Activated T-cell treated with anti-CD3 and anti-CD28 coated beads for 1 hour (primary cell): Measurements from ENCODE around the gene S100A4.

Source experiments
- DNase-seq: peaks from one replicate; pipeline ENCODE4 v3.0.0-alpha.2; 2020; ENCODE audit warnings: low read depth

Gene S100A4

GRCh38 chr1:153547560-153548551 is 2.2 kb upstream of the S100A4 start:
- DNase-seq, result no peak

- no peak for DNase-seq
These were observed 1.4 kb upstream of the S100A4 start for GRCh38 chr1:153546796-153547559.

GRCh38 chr1:153546371-153546770 is 765 bp upstream of the S100A4 start:
- DNase-seq, result no peak

- DNase-seq, result no peak
These were observed 1.0 kb downstream of the S100A4 start for GRCh38 chr1:153544453-153545066.

- no peak for DNase-seq
These were observed 1.9 kb downstream of the S100A4 start for GRCh38 chr1:153543736-153544135.

- no peak for DNase-seq
These were observed 2.5 kb downstream of the S100A4 start for GRCh38 chr1:153542956-153543711.

GRCh38 chr1:153541641-153542590 is 3.7 kb downstream of the S100A4 start:
- no peak for DNase-seq

- DNase-seq, result peak; percentile 46
These were observed 4.9 kb downstream of the S100A4 start, which contains the start of gene S100A5 for GRCh38 chr1:153540394-153541361. Gene S100A5, minus strand, starts transcription at chr1:153540934. Its CDS starts 743 bp downstream, at chr1:153540191.

GRCh38 chr1:153539395-153540093 is 6.1 kb downstream of the S100A4 start:
- DNase-seq, result no peak

GRCh38 chr1:153538315-153538821 is 7.2 kb downstream of the S100A4 start:
- no peak for DNase-seq

- DNase-seq, result no peak
These were observed 8.3 kb downstream of the S100A4 start for GRCh38 chr1:153537376-153537730.

GRCh38 chr1:153536671-153537375 is 8.8 kb downstream of the S100A4 start:
- DNase-seq, result no peak

- DNase-seq, result peak; percentile 75
These were observed 9.5 kb downstream of the S100A4 start for GRCh38 chr1:153536012-153536670.

- no peak for DNase-seq
These were observed 10.2 kb downstream of the S100A4 start, which contains the start of gene S100A6 for GRCh38 chr1:153535242-153536011. Gene S100A6, minus strand, starts transcription at chr1:153535991. Its CDS starts 652 bp downstream, at chr1:153535339.

- no peak for DNase-seq
These were observed 10.7 kb downstream of the S100A4 start for GRCh38 chr1:153534925-153535241.

GRCh38 chr1:153534226-153534924 is 11.2 kb downstream of the S100A4 start:
- DNase-seq, result no peak
